ENCODE measurements around the gene PPP6R1. TPM values are rescaled to one million over a fixed set of nuclear protein-coding genes. Genes with fewer than 3 reads are reported as not detected.

PPP6R1 gene
- total RNA-seq, 1 donor, result 41.5 TPM

- H3K4me3 ChIP-seq (ENCODE audit: low read depth, low read length), result no peak overlapping the region
- TF ChIP-seq CTCF (IDR thresholded peaks at IDR 0.05; ENCODE audit: insufficient read depth, low read length), result no peak
- DNase-seq (ENCODE audit: low read depth), result no peak
Observed at GRCh38 chr19:55196803-55197202, 62.0 kb downstream of the PPP6R1 start.

GRCh38 chr19:55193481-55193880, 65.3 kb downstream of the PPP6R1 start:
- TF ChIP-seq CTCF (IDR thresholded peaks at IDR 0.05; ENCODE audit: insufficient read depth, low read length), result no peak
- no peak overlapping the region for H3K4me3 ChIP-seq (ENCODE audit: low read depth, low read length)
- no peak for DNase-seq (ENCODE audit: low read depth)

- no peak for TF ChIP-seq CTCF (IDR thresholded peaks at IDR 0.05; ENCODE audit: insufficient read depth, low read length)
- DNase-seq (ENCODE audit: low read depth), result peak; percentile 91
- H3K4me3 ChIP-seq (ENCODE audit: low read depth, low read length), result no peak overlapping the region
Observed at GRCh38 chr19:55189403-55189835, 69.4 kb downstream of the PPP6R1 start.

GRCh38 chr19:55188625-55189024, 70.2 kb downstream of the PPP6R1 start:
- H3K4me3 ChIP-seq (ENCODE audit: low read depth, low read length), result no peak overlapping the region
- DNase-seq (ENCODE audit: low read depth), result no peak
- TF ChIP-seq CTCF (IDR thresholded peaks at IDR 0.05; ENCODE audit: insufficient read depth, low read length), result no peak

- H3K4me3 ChIP-seq (ENCODE audit: low read depth, low read length), result no peak overlapping the region
- no peak for TF ChIP-seq CTCF (IDR thresholded peaks at IDR 0.05; ENCODE audit: insufficient read depth, low read length)
- no peak for DNase-seq (ENCODE audit: low read depth)
Observed at GRCh38 chr19:55186080-55186479, 72.7 kb downstream of the PPP6R1 start.

GRCh38 chr19:55181740-55182139, 77.1 kb downstream of the PPP6R1 start:
- TF ChIP-seq CTCF (IDR thresholded peaks at IDR 0.05; ENCODE audit: insufficient read depth, low read length), result no peak
- H3K4me3 ChIP-seq (ENCODE audit: low read depth, low read length), result no peak overlapping the region
- DNase-seq (ENCODE audit: low read depth), result no peak

Small RNA genes lying within 50 kb of the gene (small RNA-seq; reads per million reads assigned to genes)
- gene MIR6802 (not detected), gene MIR6803 (not detected), gene MIR6804 (not detected)

Other genes starting within 250 kb of the PPP6R1 start
- not detected in 2 replicates for gene GP6, start 220.8 kb downstream of the PPP6R1 start, total RNA-seq (ENCODE audit: low replicate concordance)
- 4.9 and 9.1 TPM in 2 replicates for gene RDH13, start 195.9 kb downstream of the PPP6R1 start, total RNA-seq (ENCODE audit: low replicate concordance)
- 0.63 and 1.5 TPM in 2 replicates for gene EPS8L1, start 183.1 kb downstream of the PPP6R1 start, total RNA-seq (ENCODE audit: low replicate concordance)
- 46.3 and 75.2 TPM in 2 replicates for gene PPP1R12C, start 141.4 kb downstream of the PPP6R1 start, total RNA-seq (ENCODE audit: low replicate concordance)
- 1.1 and 4.3 TPM in 2 replicates for gene TNNT1, start 109.8 kb downstream of the PPP6R1 start, total RNA-seq (ENCODE audit: low replicate concordance)
- gene TNNI3, start 101.3 kb downstream of the PPP6R1 start, total RNA-seq (ENCODE audit: low replicate concordance), result not detected in 2 replicates
- 0.33 and 1.5 TPM in 2 replicates for gene DNAAF3, start 92.4 kb downstream of the PPP6R1 start, total RNA-seq (ENCODE audit: low replicate concordance)
- gene SYT5, start 78.7 kb downstream of the PPP6R1 start, total RNA-seq (ENCODE audit: low replicate concordance), result 0.45 TPM in 1 of 2 replicates, not detected in the other
- 6.5 and 7.8 TPM in 2 replicates for gene PTPRH, start 49.5 kb downstream of the PPP6R1 start, total RNA-seq (ENCODE audit: low replicate concordance)
- gene TMEM86B, start 30.3 kb downstream of the PPP6R1 start, total RNA-seq (ENCODE audit: low replicate concordance), result 1.7 and 1.8 TPM in 2 replicates
- 29.1 and 48.3 TPM in 2 replicates for gene HSPBP1, start 21.1 kb upstream of the PPP6R1 start, total RNA-seq (ENCODE audit: low replicate concordance)
- gene BRSK1, start 25.0 kb upstream of the PPP6R1 start, total RNA-seq (ENCODE audit: low replicate concordance), result 5.2 and 9.0 TPM in 2 replicates
- not detected in 2 replicates for gene TMEM150B, start 66.3 kb upstream of the PPP6R1 start, total RNA-seq (ENCODE audit: low replicate concordance)
- gene KMT5C, start 80.9 kb upstream of the PPP6R1 start, total RNA-seq (ENCODE audit: low replicate concordance), result 6.7 and 22.2 TPM in 2 replicates
- gene COX6B2, start 95.7 kb upstream of the PPP6R1 start, total RNA-seq (ENCODE audit: low replicate concordance), result not detected in 2 replicates
- gene GARIN5B, start 104.2 kb upstream of the PPP6R1 start, total RNA-seq (ENCODE audit: low replicate concordance), result not detected in 2 replicates
- 1.6 and 2.2 TPM in 2 replicates for gene IL11, start 111.4 kb upstream of the PPP6R1 start, total RNA-seq (ENCODE audit: low replicate concordance)
- gene TMEM190, start 117.8 kb upstream of the PPP6R1 start, total RNA-seq (ENCODE audit: low replicate concordance), result not detected in 2 replicates
- gene TMEM238, start 125.3 kb upstream of the PPP6R1 start, total RNA-seq (ENCODE audit: low replicate concordance), result not detected in 2 replicates
- gene RPL28, start 126.9 kb upstream of the PPP6R1 start, total RNA-seq (ENCODE audit: low replicate concordance), result 88.6 and 829 TPM in 2 replicates
- gene UBE2S, start 148.8 kb upstream of the PPP6R1 start, total RNA-seq (ENCODE audit: low replicate concordance), result 22.6 and 65.4 TPM in 2 replicates
- not detected in 2 replicates for gene SHISA7, start 184.3 kb upstream of the PPP6R1 start, total RNA-seq (ENCODE audit: low replicate concordance)
- gene ISOC2, start 202.6 kb upstream of the PPP6R1 start, total RNA-seq (ENCODE audit: low replicate concordance), result 24.4 and 41.3 TPM in 2 replicates
- not detected in 2 replicates for gene C19orf85, start 205.7 kb upstream of the PPP6R1 start, total RNA-seq (ENCODE audit: low replicate concordance)
- 0.33 and 3.8 TPM in 2 replicates for gene ZNF628, start 217.6 kb upstream of the PPP6R1 start, total RNA-seq (ENCODE audit: low replicate concordance)
- gene NAT14, start 226.2 kb upstream of the PPP6R1 start, total RNA-seq (ENCODE audit: low replicate concordance), result 8.3 and 17.5 TPM in 2 replicates
- gene SSC5D, start 229.4 kb upstream of the PPP6R1 start, total RNA-seq (ENCODE audit: low replicate concordance), result 10.7 and 18.7 TPM in 2 replicates